CD4-positive, alpha-beta T cell treated with Interleukin-12 subunit alpha and Interleukin-12 subunit beta, for 1 hour (primary cell): ENCODE results near the gene LSMEM2.
"Not testable (repeated sequence)": the region's sequence is repeated elsewhere in the genome, so short reads cannot be mapped to it uniquely, and the experiment has no call there.

ENCODE experiments used
- DNase-seq: peaks from one replicate; pipeline ENCODE4 v3.0.0-alpha.2; 2020

LSMEM2 gene

DNA sequence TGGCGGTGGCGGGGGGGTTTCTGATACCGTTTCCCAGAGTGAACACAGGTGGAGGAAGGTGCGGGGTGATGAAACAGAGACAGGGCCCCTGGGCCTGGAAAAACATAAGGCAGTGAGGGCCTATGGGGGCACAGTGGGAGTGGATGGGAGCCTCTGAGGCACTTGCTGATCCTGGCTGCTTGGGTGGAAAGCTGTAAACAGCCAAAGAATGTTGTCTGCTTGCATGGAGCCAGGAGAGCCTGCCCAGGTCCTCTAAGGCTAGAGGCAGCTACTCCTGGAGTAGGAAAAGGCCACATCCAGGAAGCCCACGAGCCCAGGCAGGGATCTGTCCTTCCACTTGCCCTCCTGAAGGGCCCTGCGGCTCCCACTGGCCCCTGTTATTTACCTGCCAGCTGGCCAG lies 12.9 kb upstream of the LSMEM2 start:
- DNase-seq: no peak

DNA sequence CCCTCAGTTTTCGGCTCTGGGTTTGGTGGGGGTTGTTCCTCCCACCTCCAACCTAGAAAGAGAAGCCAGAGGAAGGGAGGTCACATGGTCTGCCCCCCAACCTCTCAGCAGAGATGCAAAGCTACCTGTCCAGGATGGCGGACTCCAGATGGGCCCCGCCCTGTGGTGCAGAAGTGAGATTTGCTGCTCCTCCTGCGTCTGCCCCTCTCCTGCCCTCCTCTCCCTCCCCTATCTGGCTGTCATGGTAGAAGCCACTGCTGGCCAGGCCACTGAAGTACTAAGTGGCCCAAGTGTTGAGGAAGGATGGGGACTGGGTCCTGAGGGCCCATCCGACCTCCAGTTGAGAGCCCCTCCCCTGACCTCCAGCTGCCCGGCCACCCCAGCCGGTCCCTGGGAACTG lies 12.1 kb upstream of the LSMEM2 start:
- no peak for DNase-seq

DNA sequence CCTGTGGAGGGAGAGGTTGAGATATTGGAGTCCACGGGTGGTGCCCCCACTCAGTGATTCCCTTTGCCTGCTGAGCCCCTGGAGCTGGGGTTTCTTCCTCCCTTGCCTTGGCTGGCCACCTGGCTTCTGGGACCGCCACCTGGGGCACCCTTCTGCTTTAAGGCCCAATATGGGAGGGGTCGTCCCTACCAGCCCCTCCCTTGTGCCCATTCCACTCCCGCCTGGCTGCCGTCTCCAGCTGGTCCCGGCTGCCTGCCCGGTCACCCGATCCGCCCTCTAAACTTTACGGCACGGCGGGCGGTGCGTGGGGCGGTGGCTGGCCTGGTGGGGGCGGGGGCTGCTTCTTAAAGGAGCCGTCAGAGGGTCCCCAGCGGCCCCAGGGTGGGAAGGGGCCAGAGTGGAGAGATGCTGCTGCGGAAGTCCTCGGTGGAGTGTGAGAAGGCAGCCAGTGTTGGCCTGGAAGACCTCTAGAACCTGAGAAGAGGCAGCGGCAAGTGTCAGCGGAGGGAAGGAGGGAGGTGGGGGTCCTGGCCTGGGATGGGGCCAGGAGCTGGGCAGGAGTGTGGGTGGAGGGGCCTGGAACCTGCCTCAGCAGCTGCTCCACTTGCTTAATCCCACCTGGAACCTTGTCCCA lies 11.5 kb upstream of the LSMEM2 start:
- DNase-seq: no peak

DNA sequence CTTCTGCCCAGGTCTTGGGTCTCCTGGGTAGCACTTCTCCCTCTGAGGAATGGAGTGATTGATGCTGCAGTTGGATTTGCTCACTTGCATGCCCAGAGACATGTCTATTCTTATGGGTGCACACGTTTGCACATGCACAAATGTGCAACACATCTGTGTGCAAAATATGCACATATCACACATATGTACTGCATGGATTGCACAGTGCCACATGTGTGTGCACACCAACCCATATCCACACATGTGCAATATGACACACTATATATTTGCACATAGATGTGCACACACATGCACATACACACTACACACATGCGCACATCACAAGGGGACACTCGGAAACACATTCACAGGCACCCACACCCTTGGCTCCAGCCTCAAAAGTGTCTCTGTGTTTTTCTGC lies 10.6 kb upstream of the LSMEM2 start:
- DNase-seq: no peak

DNA sequence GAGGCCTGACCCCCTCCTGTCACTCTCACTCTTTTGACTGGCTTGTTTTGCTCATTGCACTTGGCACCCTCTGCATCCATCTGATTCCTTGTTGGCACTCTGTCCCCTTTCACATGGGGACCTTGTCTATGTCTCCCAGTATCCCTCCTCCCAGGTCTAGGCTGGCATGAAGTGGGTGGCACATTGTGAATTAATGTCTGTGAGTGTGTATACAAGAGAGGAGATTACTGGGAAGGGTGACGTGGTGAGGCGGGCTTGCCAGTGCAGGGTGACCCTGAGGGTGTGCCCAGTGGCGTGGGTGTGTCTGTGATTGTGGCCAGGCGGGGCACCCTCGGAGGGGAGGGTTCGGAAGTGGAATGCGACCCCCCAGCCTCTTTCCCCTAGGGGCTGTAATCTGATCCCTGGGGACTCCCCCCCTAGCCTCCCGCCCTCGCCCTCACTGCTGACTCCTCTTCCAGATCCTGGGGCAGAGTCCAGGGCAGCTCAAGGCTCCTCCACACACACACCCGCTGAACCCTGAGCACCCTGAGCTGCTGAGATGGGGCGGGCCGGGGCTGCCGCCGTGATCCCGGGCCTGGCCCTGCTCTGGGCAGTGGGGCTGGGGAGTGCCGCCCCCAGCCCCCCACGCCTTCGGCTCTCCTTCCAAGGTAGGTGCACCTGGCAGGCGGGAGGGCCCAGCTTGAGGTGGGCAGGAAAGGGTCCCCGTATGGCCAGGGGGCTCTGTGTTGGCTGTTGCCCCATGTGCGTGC lies 10.0 kb upstream of the LSMEM2 start, which contains the start of gene SEMA3B:
Gene SEMA3B (plus strand): TSS at position 445 of the 749 bp plus-strand sequence. CDS start 94 bp downstream, at position 539.
- no peak for DNase-seq

DNA sequence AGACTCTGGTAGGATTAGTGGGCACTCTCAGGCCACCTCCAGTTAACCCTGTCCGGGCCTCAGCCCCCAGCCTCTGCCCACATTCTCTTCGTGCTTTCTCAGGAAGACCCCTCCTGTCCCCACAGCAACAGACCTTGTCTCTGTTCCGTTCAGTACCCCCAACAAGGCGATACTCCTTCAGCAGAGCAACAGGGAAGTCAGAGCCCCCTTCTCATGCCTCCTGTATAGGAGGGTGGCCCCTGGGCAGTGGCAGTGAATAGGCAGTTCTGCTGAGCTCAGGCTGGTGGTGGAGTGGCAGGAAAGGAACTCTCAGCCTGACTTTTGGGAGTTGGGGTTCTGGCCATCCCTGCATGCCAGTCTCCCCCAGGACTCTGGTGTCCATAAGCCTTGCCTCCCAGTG lies 9.4 kb upstream of the LSMEM2 start:
- DNase-seq: no peak

DNA sequence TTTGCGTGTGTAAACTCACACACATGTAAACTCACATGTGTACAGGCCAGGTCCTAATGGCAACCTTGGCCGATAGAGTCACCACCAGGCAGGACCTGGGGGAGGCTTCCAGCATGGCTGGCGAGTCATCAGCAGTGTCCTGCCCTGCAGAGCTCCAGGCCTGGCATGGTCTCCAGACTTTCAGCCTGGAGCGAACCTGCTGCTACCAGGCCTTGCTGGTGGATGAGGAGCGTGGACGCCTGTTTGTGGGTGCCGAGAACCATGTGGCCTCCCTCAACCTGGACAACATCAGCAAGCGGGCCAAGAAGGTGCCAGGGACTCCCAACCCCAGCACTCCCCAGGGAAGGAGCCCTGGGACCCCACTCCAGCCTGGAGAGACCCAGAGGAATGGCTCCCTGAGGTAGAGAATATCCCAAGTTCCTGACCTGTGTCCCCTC lies 8.9 kb upstream of the LSMEM2 start:
- no peak for DNase-seq

DNA sequence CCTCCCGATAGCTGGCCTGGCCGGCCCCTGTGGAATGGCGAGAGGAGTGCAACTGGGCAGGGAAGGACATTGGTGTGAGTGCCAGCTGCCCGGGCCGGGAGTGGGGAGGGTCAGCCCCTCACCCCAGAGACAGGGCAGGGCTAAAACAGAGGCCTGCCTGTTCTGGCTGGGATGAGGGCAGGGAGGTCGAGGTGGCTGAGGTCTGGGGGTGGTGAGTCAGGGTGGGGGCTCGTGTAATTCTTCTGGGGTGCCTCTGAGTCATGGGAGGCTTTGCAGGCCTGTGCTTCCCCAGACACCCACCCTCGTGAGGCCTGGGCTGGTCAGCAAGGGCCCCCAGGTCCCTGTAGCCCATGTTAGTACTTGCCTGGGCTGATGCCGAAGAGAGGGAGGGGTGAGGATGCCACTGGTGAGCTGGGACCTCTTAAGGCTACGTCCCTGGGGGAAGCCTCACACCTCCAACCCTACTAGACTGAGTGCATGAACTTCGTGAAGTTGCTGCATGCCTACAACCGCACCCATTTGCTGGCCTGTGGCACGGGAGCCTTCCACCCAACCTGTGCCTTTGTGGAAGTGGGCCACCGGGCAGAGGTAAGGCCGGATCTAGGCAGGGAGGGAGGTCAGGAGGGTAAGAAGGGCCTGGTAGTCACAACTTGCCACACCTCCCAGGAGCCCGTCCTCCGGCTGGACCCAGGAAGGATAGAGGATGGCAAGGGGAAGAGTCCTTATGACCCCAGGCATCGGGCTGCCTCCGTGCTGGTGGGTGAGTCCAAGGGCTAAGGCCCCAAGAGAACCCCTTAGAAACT lies 8.3 kb upstream of the LSMEM2 start:
- no peak for DNase-seq

DNA sequence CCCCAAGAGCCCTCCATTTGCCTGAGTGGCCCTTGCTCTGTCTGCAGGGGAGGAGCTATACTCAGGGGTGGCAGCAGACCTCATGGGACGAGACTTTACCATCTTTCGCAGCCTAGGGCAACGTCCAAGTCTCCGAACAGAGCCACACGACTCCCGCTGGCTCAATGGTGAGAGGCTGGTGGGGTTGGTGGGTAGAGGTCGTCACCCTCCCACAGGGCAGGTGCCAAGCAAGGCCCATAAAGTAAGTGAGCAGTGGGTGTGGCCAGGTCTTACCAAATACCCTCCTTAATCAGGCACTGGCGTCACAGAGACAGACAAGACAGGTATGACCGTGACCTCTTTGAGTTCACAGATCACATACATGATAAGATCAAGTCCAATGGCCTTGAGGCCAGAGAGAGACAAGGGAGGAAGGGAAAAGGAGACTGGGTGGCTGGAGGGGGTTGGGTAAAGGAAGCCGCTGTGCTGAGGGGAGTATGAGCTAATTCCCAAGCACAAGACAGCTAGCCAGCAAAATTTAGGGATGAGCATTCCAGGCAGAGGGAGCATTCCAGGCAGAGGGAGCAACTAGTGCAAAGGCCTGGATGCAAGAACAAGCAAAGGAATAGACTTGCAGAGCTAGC lies 7.5 kb upstream of the LSMEM2 start:
- DNase-seq: no peak

DNA sequence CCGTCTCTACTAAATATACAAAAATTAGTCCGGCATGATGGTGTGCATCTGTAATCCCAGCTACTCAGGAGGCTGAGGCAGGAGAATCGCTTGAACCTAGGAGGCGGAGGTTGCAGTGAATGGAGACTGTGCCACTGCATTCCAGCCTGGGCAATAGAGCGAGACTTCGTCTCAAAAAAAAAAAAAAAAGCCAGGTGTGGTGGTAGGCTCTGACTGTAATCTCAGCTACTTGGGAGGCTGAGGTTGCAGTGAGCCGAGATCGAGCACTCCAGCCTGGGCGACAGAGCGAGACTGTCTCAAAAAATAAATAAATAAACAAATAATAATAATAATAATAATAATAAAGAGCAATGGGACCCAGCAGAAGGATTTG lies 6.4 kb upstream of the LSMEM2 start:
- not testable (repeated sequence) for DNase-seq

DNA sequence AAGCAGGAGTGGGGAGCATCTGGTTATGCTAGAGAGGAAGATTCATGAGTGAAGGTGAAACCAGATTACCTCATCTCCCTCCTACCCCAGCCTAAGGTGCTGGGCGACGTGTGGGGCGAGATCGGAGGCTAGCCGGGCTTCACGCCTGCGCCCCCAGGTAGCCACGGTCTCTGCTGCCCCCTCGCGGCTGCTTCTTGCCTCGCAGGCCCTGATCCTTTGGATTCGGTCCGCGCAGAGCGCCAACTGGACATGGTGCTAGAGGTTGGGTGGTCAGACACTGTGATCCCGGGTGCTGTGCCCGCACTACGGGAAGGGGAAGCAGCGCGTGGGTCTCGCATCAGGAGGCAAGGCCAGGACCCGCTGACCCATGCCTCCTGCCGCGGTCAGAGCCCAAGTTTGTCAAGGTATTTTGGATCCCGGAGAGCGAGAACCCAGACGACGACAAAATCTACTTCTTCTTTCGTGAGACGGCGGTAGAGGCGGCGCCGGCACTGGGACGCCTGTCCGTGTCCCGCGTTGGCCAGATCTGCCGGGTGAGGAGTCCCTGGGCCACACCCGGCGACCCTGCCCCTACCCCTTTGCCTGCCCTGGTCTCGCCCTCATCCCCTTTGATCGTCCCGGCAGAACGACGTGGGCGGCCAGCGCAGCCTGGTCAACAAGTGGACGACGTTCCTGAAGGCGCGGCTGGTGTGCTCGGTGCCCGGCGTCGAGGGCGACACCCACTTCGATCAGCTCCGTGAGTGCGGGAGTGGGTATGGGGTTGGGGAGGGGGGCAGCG lies 5.8 kb upstream of the LSMEM2 start:
- DNase-seq: peak; percentile 87

DNA sequence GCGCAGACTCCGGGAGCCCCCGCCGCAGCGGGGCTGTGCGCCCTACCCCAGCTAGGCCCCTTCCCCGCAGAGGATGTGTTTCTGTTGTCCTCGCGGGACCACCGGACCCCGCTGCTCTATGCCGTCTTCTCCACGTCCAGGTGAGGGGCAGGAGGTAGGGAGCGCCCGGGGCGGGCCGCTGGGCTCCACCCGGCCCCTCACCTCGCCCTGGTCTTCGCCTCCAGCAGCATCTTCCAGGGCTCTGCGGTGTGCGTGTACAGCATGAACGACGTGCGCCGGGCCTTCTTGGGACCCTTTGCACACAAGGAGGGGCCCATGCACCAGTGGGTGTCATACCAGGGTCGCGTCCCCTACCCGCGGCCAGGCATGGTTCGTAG lies 5.2 kb upstream of the LSMEM2 start:
- no peak for DNase-seq

DNA sequence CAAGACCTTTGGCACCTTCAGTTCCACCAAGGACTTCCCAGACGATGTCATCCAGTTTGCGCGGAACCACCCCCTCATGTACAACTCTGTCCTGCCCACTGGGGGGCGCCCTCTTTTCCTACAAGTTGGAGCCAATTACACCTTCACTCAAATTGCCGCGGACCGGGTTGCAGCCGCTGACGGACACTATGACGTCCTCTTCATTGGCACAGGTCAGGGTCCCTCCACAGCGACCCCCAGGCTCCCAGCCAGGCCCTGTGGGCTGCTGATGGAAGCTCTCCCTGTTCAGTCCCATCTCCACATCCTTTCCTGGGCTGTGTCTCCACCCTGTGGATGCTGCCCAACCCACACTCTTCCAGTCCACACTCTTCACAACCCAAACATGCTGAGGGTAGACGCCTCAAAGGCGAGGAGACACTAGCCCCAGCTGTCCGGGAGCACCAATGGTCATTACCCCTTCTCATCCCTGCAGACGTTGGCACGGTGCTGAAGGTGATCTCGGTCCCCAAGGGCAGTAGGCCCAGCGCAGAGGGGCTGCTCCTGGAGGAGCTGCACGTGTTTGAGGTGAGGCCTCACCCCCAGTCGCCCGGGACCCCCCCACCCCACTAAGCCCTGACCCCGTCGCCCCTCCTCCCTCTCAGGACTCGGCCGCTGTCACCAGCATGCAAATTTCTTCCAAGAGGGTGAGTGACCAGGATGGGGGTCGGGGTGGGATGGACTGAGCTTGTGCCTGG lies 4.3 kb upstream of the LSMEM2 start:
- peak; percentile 71 for DNase-seq

DNA sequence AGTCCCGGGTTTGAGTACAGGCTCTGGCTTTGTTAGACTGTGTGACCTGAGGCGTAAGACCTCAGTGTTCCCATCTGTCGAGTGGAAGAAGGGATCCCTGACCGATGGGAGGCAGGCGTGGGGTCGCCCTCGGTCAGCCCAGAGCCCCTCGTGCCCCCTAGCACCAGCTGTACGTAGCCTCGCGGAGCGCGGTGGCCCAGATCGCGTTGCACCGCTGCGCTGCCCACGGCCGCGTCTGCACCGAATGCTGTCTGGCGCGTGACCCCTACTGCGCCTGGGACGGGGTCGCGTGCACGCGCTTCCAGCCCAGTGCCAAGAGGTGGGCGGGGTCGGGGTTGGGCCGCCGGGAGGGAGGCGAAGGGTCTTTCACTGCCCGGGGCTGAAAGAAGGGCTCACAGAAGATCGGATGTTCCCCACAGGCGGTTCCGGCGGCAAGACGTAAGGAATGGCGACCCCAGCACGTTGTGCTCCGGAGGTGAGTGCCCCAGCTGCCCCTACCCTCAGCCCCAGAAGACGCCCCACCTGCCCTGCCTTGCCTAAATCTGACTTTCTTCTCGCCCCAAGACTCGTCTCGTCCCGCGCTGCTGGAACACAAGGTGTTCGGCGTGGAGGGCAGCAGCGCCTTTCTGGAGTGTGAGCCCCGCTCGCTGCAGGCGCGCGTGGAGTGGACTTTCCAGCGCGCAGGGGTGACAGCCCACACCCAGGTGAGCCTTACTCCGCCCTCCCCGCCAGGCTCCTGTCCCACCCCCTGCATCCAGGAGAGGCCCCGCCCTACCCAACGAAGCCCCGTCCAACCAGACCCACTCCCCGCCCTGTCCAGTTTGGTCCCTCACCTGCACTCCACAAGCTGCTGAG lies 3.5 kb upstream of the LSMEM2 start:
- no peak for DNase-seq

DNA sequence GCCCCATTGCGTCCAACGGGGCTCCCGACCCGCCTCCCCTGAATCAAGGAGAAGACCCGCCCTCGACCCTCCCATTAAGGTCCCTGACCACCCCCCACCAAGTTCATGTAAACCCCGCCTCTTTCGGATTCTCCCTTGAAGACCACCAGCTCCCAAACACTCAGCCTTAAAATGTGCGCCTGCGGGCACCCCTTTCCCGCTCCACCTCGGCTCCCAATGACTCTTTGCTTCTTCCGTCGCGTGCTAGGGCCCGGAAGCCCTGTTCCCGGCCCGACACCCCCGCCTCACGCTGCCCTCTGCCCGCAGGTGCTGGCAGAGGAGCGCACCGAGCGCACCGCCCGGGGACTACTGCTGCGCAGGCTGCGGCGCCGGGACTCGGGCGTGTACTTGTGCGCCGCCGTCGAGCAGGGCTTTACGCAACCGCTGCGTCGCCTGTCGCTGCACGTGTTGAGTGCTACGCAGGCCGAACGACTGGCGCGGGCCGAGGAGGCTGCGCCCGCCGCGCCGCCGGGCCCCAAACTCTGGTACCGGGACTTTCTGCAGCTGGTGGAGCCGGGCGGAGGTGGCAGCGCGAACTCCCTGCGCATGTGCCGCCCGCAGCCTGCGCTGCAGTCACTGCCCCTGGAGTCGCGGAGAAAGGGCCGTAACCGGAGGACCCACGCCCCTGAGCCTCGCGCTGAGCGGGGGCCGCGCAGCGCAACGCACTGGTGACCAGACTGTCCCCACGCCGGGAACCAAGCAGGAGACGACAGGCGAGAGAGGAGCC lies 2.7 kb upstream of the LSMEM2 start:
- peak; percentile 27 for DNase-seq

DNA sequence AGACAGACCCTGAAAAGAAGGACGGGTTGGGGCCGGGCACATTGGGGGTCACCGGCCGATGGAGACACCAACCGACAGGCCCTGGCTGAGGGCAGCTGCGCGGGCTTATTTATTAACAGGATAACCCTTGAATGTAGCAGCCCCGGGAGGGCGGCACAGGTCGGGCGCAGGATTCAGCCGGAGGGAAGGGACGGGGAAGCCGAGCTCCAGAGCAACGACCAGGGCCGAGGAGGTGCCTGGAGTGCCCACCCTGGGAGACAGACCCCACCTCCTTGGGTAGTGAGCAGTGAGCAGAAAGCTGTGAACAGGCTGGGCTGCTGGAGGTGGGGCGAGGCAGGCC lies 2.2 kb upstream of the LSMEM2 start:
- DNase-seq: no peak

DNA sequence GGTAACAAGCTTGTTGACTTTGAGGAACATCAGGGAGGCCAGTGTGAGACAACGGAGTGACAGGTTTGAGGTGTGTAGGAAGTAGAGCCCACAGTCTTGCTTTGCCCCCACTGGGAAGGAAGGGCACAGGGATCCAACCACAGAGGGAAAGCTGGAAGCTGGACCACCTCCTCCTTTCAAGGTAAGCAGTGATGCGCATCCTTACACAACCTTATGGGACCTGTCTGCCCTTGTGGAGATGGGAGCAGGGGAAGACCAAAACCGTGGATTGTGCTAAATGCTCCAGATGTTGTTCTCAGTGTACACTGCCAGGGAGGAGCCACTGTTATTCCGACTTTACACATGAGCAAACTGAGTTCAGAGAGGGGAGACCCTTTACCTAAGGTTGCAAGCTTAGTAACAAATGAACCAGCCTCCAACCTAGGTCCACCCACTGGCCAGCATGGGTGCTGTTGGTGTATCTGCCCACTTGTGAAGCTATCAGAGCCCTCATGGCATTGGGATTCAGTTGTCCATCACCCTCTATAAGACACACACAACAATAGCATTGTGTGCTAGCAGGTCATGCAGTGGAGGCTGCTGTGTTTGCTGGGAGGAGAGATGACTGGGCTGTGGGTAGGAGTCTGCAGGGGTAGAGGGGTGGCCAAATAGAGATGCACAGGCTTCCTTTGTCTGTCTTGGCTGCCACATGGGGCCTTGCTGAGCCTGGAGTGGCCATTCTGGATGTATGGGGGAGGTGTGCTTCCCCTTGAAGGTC lies 586 bp upstream of the LSMEM2 start:
- no peak for DNase-seq

DNA sequence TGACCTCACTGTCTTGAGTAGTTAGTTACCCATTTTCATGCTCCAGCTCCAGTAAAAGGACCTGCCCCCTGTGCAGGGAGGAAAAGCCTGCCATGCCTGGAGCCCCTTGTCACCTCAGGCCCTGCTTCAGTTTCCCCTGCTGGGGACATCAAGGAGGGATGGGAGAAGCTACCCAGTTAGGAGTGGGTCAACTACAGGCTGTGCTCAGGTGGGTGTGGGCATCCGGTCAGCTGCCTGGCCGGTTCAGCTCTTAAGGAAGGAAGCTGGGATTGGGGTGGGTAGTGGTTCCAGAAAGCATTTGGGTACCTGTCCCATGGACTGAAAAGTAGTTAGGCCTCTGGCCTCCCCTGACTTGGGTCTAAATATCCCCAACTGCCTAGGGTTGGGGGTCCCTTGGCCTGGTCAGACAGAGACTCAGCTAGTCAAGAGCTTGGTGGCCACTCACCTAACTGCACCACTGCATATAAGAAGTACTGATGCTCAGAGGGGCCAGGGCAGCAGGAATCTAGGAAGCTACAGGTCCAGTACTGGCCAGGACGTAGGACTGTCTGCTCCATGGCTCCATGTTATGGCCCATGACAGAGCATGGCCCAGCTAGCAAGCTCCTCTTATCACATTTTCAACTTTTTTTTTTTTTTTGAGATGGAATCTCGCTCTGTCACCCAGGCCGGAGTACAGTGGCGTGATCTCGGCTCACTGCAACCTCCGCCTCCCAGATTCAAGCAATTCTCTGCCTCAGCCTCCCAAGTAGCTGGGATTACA lies 549 bp downstream of the LSMEM2 start:
- DNase-seq: no peak

DNA sequence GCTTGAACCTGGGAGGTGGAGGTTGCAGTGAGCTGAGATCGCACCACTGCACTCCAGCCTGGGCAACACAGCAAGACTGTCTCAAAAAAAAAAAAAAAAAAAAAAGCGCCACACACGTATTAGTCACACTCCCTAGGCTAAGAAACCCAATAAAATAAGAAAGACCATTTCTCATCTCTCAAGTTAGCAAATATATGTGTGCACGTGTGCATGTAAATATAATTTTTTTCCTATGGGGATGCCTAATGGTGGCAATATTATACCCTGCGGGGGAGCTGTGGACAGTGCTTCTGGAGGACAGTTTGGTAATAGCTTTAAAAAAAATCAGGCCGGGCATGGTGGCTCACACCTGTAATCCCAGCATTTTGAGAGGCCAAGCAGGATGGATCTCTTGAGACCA lies 5.2 kb downstream of the LSMEM2 start:
- not testable (repeated sequence) for DNase-seq
